Ovary (tissue), 9 donors: ENCODE data around the gene FAM3D. TPM values are rescaled to one million over a fixed set of nuclear protein-coding genes. Genes with fewer than 3 reads are reported as not detected.

Source experiments
- DNase-seq, 5 donors: peaks; one replicate each; pipeline ENCODE4 v3.0.0-alpha.2; 2019 to 2020
- H3K27ac ChIP-seq, 2 donors: fragments of 200-600 bp; one replicate each; pipeline versions ENCODE4 v1.5.1 to v1.8.0; 2019 to 2022
- H3K27me3 ChIP-seq: fragments of 200-600 bp; one replicate; pipeline ENCODE4 v1.8.0; 2022
- H3K36me3 ChIP-seq: fragments of 200-600 bp; sonication (generic); one replicate; pipeline ENCODE4 v1.5.1; 2019
- H3K4me1 ChIP-seq: one replicate; pipeline ENCODE4 v1.8.1; 2013; ENCODE audit warnings: mild to moderate bottlenecking, moderate library complexity; ENCODE audit not compliant: insufficient read depth
- H3K4me3 ChIP-seq: fragments of 200-600 bp; sonication (generic); one replicate; pipeline ENCODE4 v1.5.1; 2017
- H3K9me3 ChIP-seq, 2 donors: fragments of 200-600 bp in 1 of 2; sonication (generic) in 1 of 2; one replicate each; pipeline versions ENCODE4 v1.5.1 to v1.8.1; 2013 to 2019; ENCODE audit warnings: mild to moderate bottlenecking in 1 of 2, moderate library complexity in 1 of 2
- EP300 ChIP-seq: sonication (generic); formaldehyde crosslinking; IDR thresholded peaks from one replicate; pipeline ENCODE4 v1.6.1; 2017; ENCODE audit warnings: antibody characterized with exemption
- POLR2A ChIP-seq: fragments of 450-650 bp; IDR thresholded peaks from one replicate; pipeline ENCODE4 v1.6.1; 2017; ENCODE audit warnings: antibody characterized with exemption, mild to moderate bottlenecking, moderate library complexity
- whole genome bisulfite sequencing, 3 donors: extraction: QIAGEN DNeasy Blood & Tissue Kit in 1 of 3; methylation state at CpG; one replicate each; pipeline versions ENCODE4 v1.1.5 to v1.1.7; 2013 to 2017; 5-methylcytosine and 5-hydroxymethylcytosine counted together
- intact Hi-C, 4 donors: fragments of 100-400 bp; cut with DNase I; formaldehyde crosslinking; loops; one replicate each; pipeline versions ENCODE4 v1.11.0 to v1.15.1; 2022 to 2023
- polyA plus RNA-seq, 2 donors: library from polyadenylated mRNA; stranded (reverse); fragments of 200-250 nt in 1 of 2; fragments of 350-450 nt in 1 of 2; fragmentation: Illumina TruSeq in 1 of 2; extraction: RNeasy Lipid Tissue Mini Kit (QIAGEN cat#74804) in 1 of 2; gene quantifications; one replicate each; pipeline ENCODE4 v1.2.3, GENCODE V29; 2013 to 2014
- total RNA-seq, 7 donors: library from RNA; depleted of rRNA in 2 of 7; stranded (reverse); fragments of >200 nt in 2 of 7; fragmentation: NEBNext Ultra II Directional in 3 of 7; extraction: Animal tissue kit (Norgen Biotek cat#: 25700) in 3 of 7; gene quantifications; one replicate each; pipeline versions ENCODE4 v1.1.0 to v1.2.4, GENCODE V29; 2016 to 2023
- TF ChIP-seq, protein P1 (sequence below), 3 donors: fragments of 450-650 bp in 2 of 3; fragments of 200-600 bp in 1 of 3; IDR thresholded peaks; one replicate each; pipeline versions ENCODE4 v1.5.1 to v1.8.0; 2016 to 2022; ENCODE audit warnings: antibody characterized with exemption in 3 of 3, mild to moderate bottlenecking in 1 of 3
- donor health status: DM: no; HTN: no; CAD: no; lungs with moderate emphysema.
- donor health status: DM: no; HTN: no; CAD: no.
- donor health status: Bipolar disorder and iron deficiency.
- donor health status: DM: yes; HTN: yes; CAD: no.
- donor health status: DM: no; HTN: no; CAD: no.
- donor health status: DM: yes; HTN: yes; CAD: no.

FAM3D gene
- total and polyA plus RNA-seq, 9 donors: 0.36 to 6.3 TPM; not detected in 7

- TF ChIP-seq POLR2A: no peak
- TF ChIP-seq, protein P1, sequence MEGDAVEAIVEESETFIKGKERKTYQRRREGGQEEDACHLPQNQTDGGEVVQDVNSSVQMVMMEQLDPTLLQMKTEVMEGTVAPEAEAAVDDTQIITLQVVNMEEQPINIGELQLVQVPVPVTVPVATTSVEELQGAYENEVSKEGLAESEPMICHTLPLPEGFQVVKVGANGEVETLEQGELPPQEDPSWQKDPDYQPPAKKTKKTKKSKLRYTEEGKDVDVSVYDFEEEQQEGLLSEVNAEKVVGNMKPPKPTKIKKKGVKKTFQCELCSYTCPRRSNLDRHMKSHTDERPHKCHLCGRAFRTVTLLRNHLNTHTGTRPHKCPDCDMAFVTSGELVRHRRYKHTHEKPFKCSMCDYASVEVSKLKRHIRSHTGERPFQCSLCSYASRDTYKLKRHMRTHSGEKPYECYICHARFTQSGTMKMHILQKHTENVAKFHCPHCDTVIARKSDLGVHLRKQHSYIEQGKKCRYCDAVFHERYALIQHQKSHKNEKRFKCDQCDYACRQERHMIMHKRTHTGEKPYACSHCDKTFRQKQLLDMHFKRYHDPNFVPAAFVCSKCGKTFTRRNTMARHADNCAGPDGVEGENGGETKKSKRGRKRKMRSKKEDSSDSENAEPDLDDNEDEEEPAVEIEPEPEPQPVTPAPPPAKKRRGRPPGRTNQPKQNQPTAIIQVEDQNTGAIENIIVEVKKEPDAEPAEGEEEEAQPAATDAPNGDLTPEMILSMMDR (IDR thresholded peaks at IDR 0.05): no peak
- no peak for TF ChIP-seq EP300
- H3K9me3 ChIP-seq: no peaks in the 10 kb centered on the region
- no peak overlapping the region for H3K4me3 ChIP-seq
- intact Hi-C loops: no loop called here
- no peaks in the 10 kb centered on the region for H3K27me3 ChIP-seq
- no peaks in the 10 kb centered on the region for H3K36me3 ChIP-seq
- H3K4me1 ChIP-seq: no peaks in the 10 kb centered on the region
- WGBS, 3 donors: 83 to 90% (median 85%) methylated on average over 6 of the region's 6 CpGs
- DNase-seq: no peak
- H3K27ac ChIP-seq: no peak overlapping the region
Measured at GRCh38 chr3:58597770-58598310, 68.7 kb downstream of the FAM3D start.

- no peaks in the 10 kb centered on the region for H3K27me3 ChIP-seq
- 44 to 54% (median 50%) methylated on average over 4 of the region's 4 CpGs for WGBS, 3 donors
Measured at GRCh38 chr3:58596834-58597518, 69.6 kb downstream of the FAM3D start.

GRCh38 chr3:58594117-58594516 lies 72.5 kb downstream of the FAM3D start:
- intact Hi-C loops: no loop called here
- DNase-seq: no peak
- WGBS, 3 donors: 78 to 83% (median 83%) methylated on average over 5 of the region's 5 CpGs
- Histone ChIP-seq H3K27ac (no peak overlapping the region), H3K36me3 (no peaks in the 10 kb centered on the region), H3K27me3 (no peaks in the 10 kb centered on the region), H3K9me3 (no peaks in the 10 kb centered on the region), H3K4me3 (no peak overlapping the region), H3K4me1 (no peaks in the 10 kb centered on the region)
- TF ChIP-seq, protein P1 (IDR thresholded peaks at IDR 0.05): no peak
- TF ChIP-seq EP300 (no peak), POLR2A (no peak)

More at GRCh38 chr3:58596834-58597518, 69.6 kb downstream of the FAM3D start:
- no peaks in the 10 kb centered on the region for H3K4me1 ChIP-seq
- TF ChIP-seq POLR2A: no peak
- H3K27ac ChIP-seq: no peak overlapping the region
- no peak overlapping the region for H3K4me3 ChIP-seq
- no peaks in the 10 kb centered on the region for H3K9me3 ChIP-seq
- DNase-seq: no peak
- intact Hi-C loops: no loop called here
- no peaks in the 10 kb centered on the region for H3K36me3 ChIP-seq

GRCh38 chr3:58591517-58592510 lies 74.8 kb downstream of the FAM3D start:
- Histone ChIP-seq H3K9me3 (no peaks in the 10 kb centered on the region), H3K27me3 (no peaks in the 10 kb centered on the region), H3K27ac (no peak overlapping the region), H3K4me1 (no peaks in the 10 kb centered on the region), H3K36me3 (no peaks in the 10 kb centered on the region), H3K4me3 (no peak overlapping the region)
- WGBS, 3 donors: 66 to 79% (median 74%) methylated on average over 6 of the region's 6 CpGs
- no peak for DNase-seq
- intact Hi-C loops: no loop called here
- TF ChIP-seq EP300 (no peak), POLR2A (no peak)
- TF ChIP-seq, protein P1 (IDR thresholded peaks at IDR 0.05): no peak
